CD14-positive monocyte (primary cell): ENCODE data around the gene GLP1R. TPM values are rescaled to one million over a fixed set of nuclear protein-coding genes. Genes with fewer than 3 reads are reported as not detected.

Experiments
- DNase-seq, 3 donors: peaks; one replicate each; pipeline ENCODE4 v3.0.0-alpha.2; 2011 to 2022
- H2AFZ ChIP-seq: 2 replicates; pipeline ENCODE4 v1.6.0; 2012; ENCODE audit warnings: mild to moderate bottlenecking, low read depth, low read length, inconsistent platforms; ENCODE audit not compliant: insufficient read depth, poor library complexity, severe bottlenecking
- H3K27ac ChIP-seq, 2 donors: 1 replicate in 1 of 2; 2 replicates in 1 of 2; pipeline ENCODE4 v1.5.1; 2012 to 2013; ENCODE audit warnings: low read length in 2 of 2, control low read depth in 1 of 2, inconsistent platforms in 1 of 2, low read depth in 1 of 2, mild to moderate bottlenecking in 1 of 2
- H3K27me3 ChIP-seq, 2 donors: one replicate each; pipeline versions ENCODE4 v1.6.0 to v1.6.1; 2011 to 2013; ENCODE audit warnings: low read length in 2 of 2; ENCODE audit not compliant: control insufficient read depth in 2 of 2, insufficient read depth in 2 of 2
- H3K36me3 ChIP-seq, 2 donors: replicated peaks in 1 of 2; 1 replicate in 1 of 2; 2 replicates in 1 of 2; pipeline versions ENCODE4 v1.5.1 to v1.6.1; 2012 to 2013; ENCODE audit warnings: low read length in 2 of 2, control low read depth in 1 of 2, inconsistent platforms in 1 of 2, mild to moderate bottlenecking in 1 of 2; ENCODE audit not compliant: insufficient read depth in 2 of 2, control insufficient read depth in 1 of 2
- H3K4me1 ChIP-seq, 2 donors: 1 replicate in 1 of 2; 2 replicates in 1 of 2; pipeline versions ENCODE4 v1.5.1 to v1.6.1; 2012 to 2013; ENCODE audit warnings: low read length in 2 of 2, control low read depth in 1 of 2, inconsistent platforms in 1 of 2, mild to moderate bottlenecking in 1 of 2, moderate library complexity in 1 of 2; ENCODE audit not compliant: insufficient read depth in 2 of 2, control insufficient read depth in 1 of 2
- H3K4me2 ChIP-seq: replicated peaks from 2 replicates; pipeline ENCODE3; 2012; ENCODE audit warnings: low read length, moderate library complexity, mild to moderate bottlenecking; ENCODE audit not compliant: poor library complexity, severe bottlenecking; ENCODE audit errors: extremely low read depth
- H3K4me3 ChIP-seq, 3 experiments: fragments of 200-600 bp in 1 of 3; sonication (generic) in 1 of 3; replicated peaks in 1 of 3; 1 replicate in 2 of 3; 2 replicates in 1 of 3; pipeline ENCODE4 v1.5.1; 2011 to 2013; ENCODE audit warnings: low read length in 3 of 3, mild to moderate bottlenecking in 3 of 3, control low read depth in 2 of 3, low read depth in 2 of 3, inconsistent platforms in 1 of 3, moderate library complexity in 1 of 3
- H3K79me2 ChIP-seq: 2 replicates; pipeline ENCODE4 v1.6.0; 2012; ENCODE audit warnings: mild to moderate bottlenecking, control low read depth, inconsistent platforms, low read length, moderate library complexity; ENCODE audit not compliant: insufficient read depth
- H3K9ac ChIP-seq: 2 replicates; pipeline ENCODE4 v1.6.0; 2017; ENCODE audit warnings: low read length, mild to moderate bottlenecking; ENCODE audit not compliant: insufficient read depth, poor library complexity, severe bottlenecking
- H3K9me3 ChIP-seq, 2 donors: replicated peaks in 1 of 2; 1 replicate in 1 of 2; 2 replicates in 1 of 2; pipeline versions ENCODE4 v1.5.1 to v1.6.1; 2012 to 2013; ENCODE audit warnings: low read length in 2 of 2, control low read depth in 1 of 2; ENCODE audit not compliant: control insufficient read depth in 1 of 2, insufficient read depth in 1 of 2
- H4K20me1 ChIP-seq: 2 replicates; pipeline ENCODE4 v1.6.0; 2012; ENCODE audit warnings: mild to moderate bottlenecking, low read length, control low read depth, moderate library complexity; ENCODE audit not compliant: insufficient read depth
- H3K27ac Mint-ChIP-seq, 7 donors: one replicate each; pipeline ENCODE4 v1.8.0; 2020; ENCODE audit warnings: mild to moderate bottlenecking in 7 of 7, mixed read lengths in 7 of 7, moderate library complexity in 6 of 7, inconsistent platforms in 2 of 7
- H3K27me3 Mint-ChIP-seq, 3 donors: one replicate each; pipeline ENCODE4 v1.8.0; 2021 to 2022; ENCODE audit warnings: low read depth in 3 of 3, mild to moderate bottlenecking in 3 of 3, mixed read lengths in 3 of 3, moderate library complexity in 3 of 3, inconsistent platforms in 1 of 3
- H3K36me3 Mint-ChIP-seq, 2 donors: one replicate each; pipeline ENCODE4 v1.8.0; 2020; ENCODE audit warnings: mixed read lengths in 2 of 2, inconsistent platforms in 1 of 2, mild to moderate bottlenecking in 1 of 2
- H3K4me1 Mint-ChIP-seq: one replicate; pipeline ENCODE4 v1.8.0; 2020; ENCODE audit warnings: mild to moderate bottlenecking, mixed read lengths
- H3K4me3 Mint-ChIP-seq, 2 donors: one replicate each; pipeline ENCODE4 v1.8.0; 2020; ENCODE audit warnings: mild to moderate bottlenecking in 2 of 2, mixed read lengths in 2 of 2, moderate library complexity in 1 of 2
- H3K9me3 Mint-ChIP-seq, 7 donors: one replicate each; pipeline ENCODE4 v1.8.0; 2020 to 2022; ENCODE audit warnings: mixed read lengths in 7 of 7, mild to moderate bottlenecking in 6 of 7, moderate library complexity in 6 of 7, inconsistent platforms in 2 of 7
- CTCF ChIP-seq: fragments of 200-600 bp; IDR thresholded peaks from one replicate; pipeline ENCODE4 v1.8.0; 2022; ENCODE audit warnings: antibody characterized with exemption, mild to moderate bottlenecking
- WGBS: methylation state at CpG from one replicate; pipeline ENCODE4 v1.1.5; 2013; ENCODE audit warnings: missing lambda C conversion rate; ENCODE audit not compliant: insufficient coverage; 5-methylcytosine and 5-hydroxymethylcytosine counted together
- intact Hi-C, 2 donors: fragments of 100-400 bp; cut with micrococcal nuclease; formaldehyde crosslinking; loops; one replicate each; pipeline versions ENCODE4 v1.15.0 to v1.15.1; 2023
- polyA plus RNA-seq, 3 donors: library from polyadenylated mRNA; depleted of rRNA in 1 of 3; unstranded in 2 of 3; stranded (reverse) in 1 of 3; fragments of 300-500 nt in 2 of 3; fragments of >200 nt in 1 of 3; fragmentation: Illumina TruSeq in 2 of 3; gene quantifications; 1 replicate in 2 of 3; 2 replicates in 1 of 3; pipeline ENCODE4 v1.2.3, GENCODE V29; 2012 to 2021

GLP1R gene
- polyA plus RNA-seq, 3 donors = not detected

GRCh38 chr6:39005774-39006173 lies 42.8 kb upstream of the GLP1R start:
- Histone ChIP-seq H3K4me3 (no peak overlapping the region), H3K27me3 (peaks cover 18 to 30% of the 10 kb centered on the region in 2 donors), H3K9me3 (no peaks in the 10 kb centered on the region), H3K27ac (no peak overlapping the region), H3K9ac (no peak overlapping the region), H3K4me1 (no peaks in the 10 kb centered on the region), H3K4me2 (no peak overlapping the region), H3K36me3 (no peaks in the 10 kb centered on the region), H3K79me2 (no peaks in the 10 kb centered on the region), H4K20me1 (no peaks in the 10 kb centered on the region), H2AFZ (no peak overlapping the region)
- H3K27ac Mint-ChIP-seq = no peak overlapping the region
- WGBS = no CpG with 5 or more reads among the region's 3 CpGs
- peaks cover 17 to 48% (median 18%) of the 10 kb centered on the region in 3 donors for H3K27me3 Mint-ChIP-seq
- DNase-seq = no peak
- peaks cover 0 to 2% (median 0%) of the 10 kb centered on the region in 7 donors for H3K9me3 Mint-ChIP-seq
- peak overlapping the region in 1 of 2 donors; percentile 5 for H3K4me3 Mint-ChIP-seq
- TF ChIP-seq CTCF = no peak
- intact Hi-C loops = no loop called here
- H3K4me1 Mint-ChIP-seq = no peaks in the 10 kb centered on the region
- no peaks in the 10 kb centered on the region for H3K36me3 Mint-ChIP-seq

- Histone ChIP-seq H3K4me3 (no peak overlapping the region), H3K27me3 (peaks cover 20 to 26% of the 10 kb centered on the region in 2 donors), H3K36me3 (no peaks in the 10 kb centered on the region), H3K9me3 (no peaks in the 10 kb centered on the region), H2AFZ (no peak overlapping the region), H3K27ac (no peak overlapping the region), H4K20me1 (no peaks in the 10 kb centered on the region), H3K4me2 (no peak overlapping the region), H3K4me1 (no peaks in the 10 kb centered on the region), H3K9ac (no peak overlapping the region), H3K79me2 (no peaks in the 10 kb centered on the region)
- Mint-ChIP-seq H3K27ac (no peak overlapping the region), H3K9me3 (peaks cover 0 to 2% (median 0%) of the 10 kb centered on the region in 7 donors), H3K4me3 (no peak overlapping the region), H3K4me1 (no peaks in the 10 kb centered on the region), H3K36me3 (no peaks in the 10 kb centered on the region), H3K27me3 (peaks cover 13 to 42% (median 23%) of the 10 kb centered on the region in 3 donors)
- no peak for TF ChIP-seq CTCF
- intact Hi-C loops = no loop called here
- 64% methylated on average over 2 of the region's 3 CpGs for WGBS
- no peak for DNase-seq
These were observed 41.0 kb upstream of the GLP1R start for GRCh38 chr6:39007575-39007974.
